ENCODE results near the gene RPAP2. TPM values are rescaled to one million over a fixed set of nuclear protein-coding genes. Genes with fewer than 3 reads are reported as not detected.
"Not testable (repeated sequence)": the region's sequence is repeated elsewhere in the genome, so short reads cannot be mapped to it uniquely, and the experiment has no call there.

The RPAP2 gene
- 1.7 and 2.6 TPM in 2 replicates for total RNA-seq

GRCh38 chr1:92298573-92299476 is at the start of gene RPAP2, which contains the start of gene GLMN:
Gene RPAP2 (plus strand): TSS chr1:92299059. CDS start chr1:92299074, 15 bp downstream.
Gene GLMN (minus strand): TSS chr1:92298987. CDS start chr1:92297999, 988 bp downstream.
- DNase-seq (ENCODE audit: low read depth in 2 of 2) = peak; percentile 76 to 86

DNA sequence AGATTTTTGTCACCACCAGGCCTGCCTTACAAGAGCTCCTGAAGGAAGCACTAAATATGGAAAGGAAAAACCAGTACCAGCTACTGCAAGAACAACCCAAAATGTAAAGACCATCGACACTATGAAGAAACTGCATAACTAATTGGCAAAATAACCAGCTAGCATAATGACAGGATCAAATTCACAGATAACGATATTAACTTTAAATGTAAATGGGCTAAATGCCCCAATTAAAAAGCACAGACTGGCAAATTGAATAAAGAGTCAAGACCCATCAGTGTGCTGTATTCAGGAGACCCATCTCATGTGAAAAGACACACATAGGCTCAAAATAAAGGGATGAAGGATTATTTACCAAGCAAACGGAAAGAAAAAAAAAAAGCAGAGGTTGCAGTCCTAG is 44.1 kb upstream of the RPAP2 start:
- not testable (repeated sequence) for DNase-seq (ENCODE audit: low read depth in 2 of 2)

DNA sequence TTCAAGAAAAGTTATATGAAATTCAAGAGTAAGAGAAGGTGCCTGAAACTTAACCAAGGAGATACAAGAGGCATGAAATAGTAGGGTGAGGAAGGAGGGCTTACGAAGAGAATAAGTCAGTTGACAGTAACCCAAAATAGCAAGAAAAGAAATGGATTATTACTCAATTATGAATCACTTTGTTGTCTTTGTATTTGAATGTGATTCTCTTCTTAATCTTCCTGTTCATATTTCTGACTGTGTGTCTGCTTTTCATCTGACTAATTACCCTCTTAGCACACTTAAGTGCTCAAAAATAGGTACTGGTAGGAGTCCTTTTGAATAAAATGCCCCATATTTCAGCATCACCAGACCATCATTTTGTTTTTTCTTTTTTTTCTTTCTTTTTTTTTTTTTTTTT is 39.5 kb upstream of the RPAP2 start:
- peak in 1 of 2 donors; percentile 2 for DNase-seq (ENCODE audit: low read depth in 2 of 2)

- DNase-seq (ENCODE audit: low read depth in 2 of 2) = no peak
Observed at GRCh38 chr1:92262516-92262915, 36.3 kb upstream of the RPAP2 start.

DNA sequence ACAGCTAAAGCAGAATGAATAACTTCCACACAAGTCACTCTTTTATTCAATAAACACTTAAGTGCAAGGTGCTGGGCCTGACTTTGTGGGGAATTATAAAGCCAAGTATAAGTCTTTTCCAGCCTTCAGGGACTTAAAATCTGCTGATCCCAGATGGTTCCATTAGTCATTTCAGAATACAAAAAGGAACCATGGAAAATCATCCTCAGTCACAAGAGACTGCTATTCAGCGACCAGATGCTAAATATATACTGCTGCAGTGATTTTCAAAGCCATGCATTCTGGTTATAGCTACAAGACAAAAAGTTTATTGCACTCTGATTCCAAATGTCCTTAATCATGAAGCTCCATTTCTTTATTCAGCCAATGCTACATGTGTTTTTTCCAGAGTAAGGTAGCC is 25.8 kb upstream of the RPAP2 start:
- no peak for DNase-seq (ENCODE audit: low read depth in 2 of 2)

DNA sequence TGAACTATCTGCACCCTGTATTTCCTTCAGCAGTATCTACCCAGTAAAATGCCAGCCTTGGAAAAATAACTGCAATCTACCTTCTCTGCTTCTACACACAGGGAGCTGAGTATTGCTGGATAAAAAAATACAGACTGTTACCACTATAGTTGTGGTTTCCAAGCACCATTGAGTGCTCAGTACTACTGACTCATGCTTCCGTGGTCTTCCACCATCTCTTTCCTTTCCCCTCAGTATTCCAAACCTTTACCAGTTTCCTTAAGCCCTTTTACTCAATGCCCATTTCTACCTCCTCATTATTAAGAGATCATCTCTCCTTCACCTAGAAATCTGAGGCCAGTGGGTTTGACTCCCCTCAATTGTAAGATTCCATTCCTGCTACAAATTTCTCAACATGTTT is 23.9 kb upstream of the RPAP2 start:
- DNase-seq (ENCODE audit: low read depth in 2 of 2) = peak in 1 of 2 donors; percentile 69

- DNase-seq (ENCODE audit: low read depth in 2 of 2) = no peak
Observed at GRCh38 chr1:92276082-92276481, 22.8 kb upstream of the RPAP2 start.

DNA sequence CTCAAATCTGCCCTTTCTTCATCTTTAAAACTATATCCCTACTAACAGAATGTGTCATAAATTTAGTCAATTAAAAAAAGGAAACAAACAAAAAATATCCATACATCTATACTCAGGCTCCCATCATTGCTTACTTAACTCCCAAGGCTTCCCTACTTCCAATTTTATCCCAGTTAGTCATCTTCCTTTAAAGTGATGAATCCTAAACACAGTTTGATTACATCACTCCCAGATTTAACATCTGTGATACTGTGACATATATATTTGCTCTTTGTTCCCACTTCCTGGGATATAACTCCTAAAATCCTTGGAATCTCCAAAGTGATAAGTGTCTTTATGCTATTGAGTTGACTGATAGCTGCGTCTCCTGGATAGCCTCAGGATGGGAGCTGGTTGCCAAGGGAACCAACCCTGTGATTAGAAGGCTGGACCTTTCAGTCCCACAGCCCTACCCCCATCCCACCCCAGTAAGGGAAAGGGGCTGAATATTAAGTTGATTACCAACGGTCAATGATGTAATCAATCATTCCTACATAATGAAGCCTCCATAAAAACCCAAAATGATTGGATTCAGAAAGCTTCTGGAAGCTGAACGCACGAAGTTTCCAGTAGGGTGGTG is 21.6 kb upstream of the RPAP2 start:
- DNase-seq (ENCODE audit: low read depth in 2 of 2) = peak in 1 of 2 donors; percentile 76

DNA sequence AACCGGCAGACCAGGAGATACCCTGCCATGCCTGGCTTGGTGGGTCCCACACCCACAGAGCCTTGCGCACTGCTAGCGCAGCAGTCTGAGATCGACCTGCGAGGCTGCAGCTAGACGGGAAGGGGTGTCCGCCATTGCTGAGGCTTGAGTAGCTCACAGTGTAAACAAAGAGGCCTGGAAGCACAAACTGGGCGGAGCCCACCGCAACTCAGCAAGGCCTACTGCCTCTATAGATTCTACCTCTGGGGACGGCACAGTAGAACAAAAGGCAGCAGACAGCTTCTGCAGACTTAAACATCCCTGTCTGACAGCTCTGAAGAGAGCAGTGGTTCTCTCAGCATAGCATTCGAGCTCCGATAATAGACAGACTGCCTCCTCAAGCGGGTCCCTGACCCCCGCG is 19.1 kb upstream of the RPAP2 start:
- not testable (repeated sequence) for DNase-seq (ENCODE audit: low read depth in 2 of 2)

GRCh38 chr1:92281411-92281810 is 17.4 kb upstream of the RPAP2 start:
- DNase-seq (ENCODE audit: low read depth in 2 of 2) = not testable (repeated sequence)

- DNase-seq (ENCODE audit: low read depth in 2 of 2) = peak; percentile 72 to 76
Observed at GRCh38 chr1:92291372-92291999, 7.4 kb upstream of the RPAP2 start.

GRCh38 chr1:92298213-92298572 is 666 bp upstream of the RPAP2 start:
- peak in 1 of 2 donors; percentile 8 for DNase-seq (ENCODE audit: low read depth in 2 of 2)

- peak; percentile 3 to 9 for DNase-seq (ENCODE audit: low read depth in 2 of 2)
Observed at GRCh38 chr1:92299477-92300150, 755 bp downstream of the RPAP2 start.

DNA sequence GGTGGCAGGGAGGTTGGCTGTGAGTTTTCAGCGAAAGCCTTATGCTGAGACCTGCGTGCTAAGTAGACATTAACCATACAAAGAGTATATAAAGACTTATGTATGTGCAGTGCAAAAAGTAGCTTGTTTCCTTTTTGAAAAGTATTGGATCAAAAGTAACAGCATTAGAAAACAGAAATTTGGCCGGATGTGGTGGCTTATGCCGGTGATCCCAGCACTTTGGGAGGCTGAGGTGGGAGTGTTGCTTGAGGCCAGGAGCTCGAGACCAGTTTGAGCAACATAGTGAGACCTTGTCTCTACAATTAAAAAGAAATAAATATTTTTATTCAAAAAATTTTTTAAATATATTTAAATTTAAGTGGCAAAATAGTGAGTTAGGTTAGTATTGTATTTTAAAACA is 2.2 kb downstream of the RPAP2 start:
- DNase-seq (ENCODE audit: low read depth in 2 of 2) = no peak

DNA sequence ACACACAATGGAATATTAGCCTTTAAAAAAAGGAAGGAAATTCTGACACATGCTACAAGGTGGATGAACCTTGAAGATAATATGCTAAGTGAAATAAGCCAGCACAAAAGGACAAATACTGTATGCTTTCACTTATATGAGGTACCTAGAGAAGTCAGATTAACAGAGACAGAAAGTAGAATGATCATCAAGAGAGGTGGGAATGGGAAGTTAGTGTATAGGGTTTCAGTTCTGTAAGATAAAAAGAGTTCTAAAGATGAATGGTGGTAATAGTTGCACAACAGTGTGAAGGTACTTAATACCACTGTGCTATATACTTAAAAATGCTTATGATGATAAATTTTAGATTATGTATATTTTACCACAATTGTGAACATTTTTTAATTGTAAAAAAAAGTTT is 7.2 kb downstream of the RPAP2 start:
- DNase-seq (ENCODE audit: low read depth in 2 of 2) = no peak

- DNase-seq (ENCODE audit: low read depth in 2 of 2) = no peak
Observed at GRCh38 chr1:92307980-92308379, 9.1 kb downstream of the RPAP2 start.

GRCh38 chr1:92310185-92310597 is 11.3 kb downstream of the RPAP2 start:
- DNase-seq (ENCODE audit: low read depth in 2 of 2) = peak; percentile 38 to 48

GRCh38 chr1:92314024-92314423 is 15.2 kb downstream of the RPAP2 start:
- DNase-seq (ENCODE audit: low read depth in 2 of 2) = no peak

GRCh38 chr1:92315766-92316599 is 17.1 kb downstream of the RPAP2 start:
- no peak for DNase-seq (ENCODE audit: low read depth in 2 of 2)

- peak in 1 of 2 donors; percentile 77 for DNase-seq (ENCODE audit: low read depth in 2 of 2)
Observed at GRCh38 chr1:92317836-92318493, 19.1 kb downstream of the RPAP2 start.
